SU-DHL-6 (cell line): ENCODE data around the gene TPO.

Experiments used
- H2AFZ ChIP-seq: fragments of 200-600 bp; sonication (generic); 2 replicates; pipeline ENCODE4 v1.6.1; 2014; ENCODE audit warnings: low read depth, mild to moderate bottlenecking, moderate library complexity, mixed read lengths, antibody characterized with exemption, low read length; ENCODE audit not compliant: severe bottlenecking
- H3F3A ChIP-seq: fragments of 200-600 bp; shearing (Covaris generic); 2 replicates; pipeline ENCODE4 v1.6.0; 2016; ENCODE audit warnings: antibody characterized with exemption, mild to moderate bottlenecking; ENCODE audit not compliant: insufficient read depth
- H3K27ac ChIP-seq: fragments of 200-600 bp; sonication (generic); 2 replicates; pipeline ENCODE4 v1.5.1; 2016; ENCODE audit warnings: low read depth, mild to moderate bottlenecking, low read length, moderate library complexity, mixed read lengths
- H3K27me3 ChIP-seq: fragments of 200-600 bp; sonication (generic), shearing (Covaris generic); 2 replicates; pipeline ENCODE4 v1.6.0; 2014; ENCODE audit warnings: mild to moderate bottlenecking, low read length
- H3K36me3 ChIP-seq: fragments of 200-600 bp; sonication (generic); 2 replicates; pipeline ENCODE4 v1.6.1; 2014; ENCODE audit warnings: mild to moderate bottlenecking, low read length, mixed read lengths
- H3K4me2 ChIP-seq: fragments of 300-600, 200-600 bp; shearing (Covaris generic), sonication (generic); 2 replicates; pipeline ENCODE4 v1.6.0; 2014; ENCODE audit warnings: low read length, low read depth, mild to moderate bottlenecking; ENCODE audit not compliant: poor library complexity, severe bottlenecking
- H3K4me3 ChIP-seq: fragments of 200-600 bp; sonication (generic); 2 replicates; pipeline ENCODE4 v1.5.1; 2014; ENCODE audit warnings: antibody characterized with exemption, low read length, mild to moderate bottlenecking, mixed read lengths; ENCODE audit not compliant: insufficient read depth, poor library complexity, severe bottlenecking
- H3K79me2 ChIP-seq: fragments of 200-600 bp; sonication (generic); 2 replicates; pipeline ENCODE4 v1.6.1; 2014; ENCODE audit warnings: mild to moderate bottlenecking, low read length, moderate library complexity; ENCODE audit not compliant: insufficient read depth
- H3K9ac ChIP-seq: fragments of 200-600 bp; sonication (generic); 2 replicates; pipeline ENCODE4 v1.7.0; 2014; ENCODE audit warnings: mild to moderate bottlenecking, low read length
- H3K9me2 ChIP-seq: fragments of 200-600 bp; sonication (generic); replicated peaks from 2 replicates; pipeline ENCODE4 v1.6.1; 2014; ENCODE audit warnings: low read length; ENCODE audit not compliant: insufficient read depth
- H3K9me3 ChIP-seq: fragments of 200-600 bp; sonication (generic); 2 replicates; pipeline ENCODE4 v1.6.1; 2014; ENCODE audit warnings: low read length, mixed read lengths; ENCODE audit not compliant: insufficient read depth
- H4K20me1 ChIP-seq: fragments of 200-600 bp; sonication (generic); 2 replicates; pipeline ENCODE4 v1.6.1; 2014; ENCODE audit warnings: low read depth, mild to moderate bottlenecking, antibody characterized with exemption, low read length, moderate library complexity, mixed read lengths
- EZH2phosphoT487 ChIP-seq: fragments of 200-600 bp; sonication (generic), shearing (Covaris generic); conservative IDR thresholded peaks from 2 replicates; pipeline ENCODE4 v1.6.1; 2018; ENCODE audit warnings: mild to moderate bottlenecking, antibody characterized with exemption, low read length, moderate library complexity, mixed read lengths
- TF ChIP-seq, protein P1 (sequence below): fragments of 200-600 bp; sonication (generic); IDR thresholded peaks from one replicate; pipeline ENCODE4 v1.5.1; 2017; ENCODE audit warnings: antibody characterized with exemption, mild to moderate bottlenecking, low read length, moderate library complexity; ENCODE audit not compliant: insufficient read depth, poor library complexity, severe bottlenecking

The TPO gene

DNA sequence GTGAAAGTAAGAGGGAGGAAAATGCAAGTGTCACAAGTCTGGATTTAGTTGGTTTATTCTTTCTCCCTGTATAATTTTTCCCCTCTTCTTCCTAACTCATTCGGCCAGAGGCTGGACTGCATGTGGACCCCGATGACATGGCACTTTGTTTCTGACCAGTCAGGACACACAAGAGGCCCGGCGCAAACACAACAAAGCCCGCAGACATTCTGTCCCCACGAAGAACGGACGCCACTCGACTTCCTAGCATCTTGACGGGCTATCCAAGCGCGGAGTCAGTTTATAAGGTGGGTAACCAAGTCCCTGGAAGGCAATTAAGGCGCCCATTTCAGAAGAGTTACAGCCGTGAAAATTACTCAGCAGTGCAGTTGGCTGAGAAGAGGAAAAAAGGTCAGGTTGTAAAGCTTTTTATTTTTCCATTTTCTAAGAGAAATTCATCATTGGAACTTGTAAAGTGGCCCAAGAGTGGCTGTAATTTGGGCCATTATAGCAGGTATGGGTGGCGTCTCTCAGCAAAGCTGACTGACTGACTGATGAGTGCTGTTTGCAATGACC lies at the start of gene TPO:
TPO (plus strand) TSS at position 308 of the 555 bp plus-strand sequence. CDS start 946 bp downstream, outside the sequence.
- Histone ChIP-seq H3K27ac (no peak within 1 kb of the TSS), H3K9me2 (no peaks in the 10 kb centered on the region), H3K79me2 (no peaks in the 10 kb centered on the region), H4K20me1 (no peaks in the 10 kb centered on the region), H3K4me3 (no peak within 1 kb of the TSS), H3K4me2 (no peak within 1 kb of the TSS), H3K36me3 (no peaks in the 10 kb centered on the region), H3K9ac (no peak within 1 kb of the TSS), H3K27me3 (no peaks in the 10 kb centered on the region), H3F3A (no peaks in the 10 kb centered on the region), H3K9me3 (no peaks in the 10 kb centered on the region), H2AFZ (no peak within 1 kb of the TSS)
- TF ChIP-seq EZH2phosphoT487 = no peak
- TF ChIP-seq, protein P1, sequence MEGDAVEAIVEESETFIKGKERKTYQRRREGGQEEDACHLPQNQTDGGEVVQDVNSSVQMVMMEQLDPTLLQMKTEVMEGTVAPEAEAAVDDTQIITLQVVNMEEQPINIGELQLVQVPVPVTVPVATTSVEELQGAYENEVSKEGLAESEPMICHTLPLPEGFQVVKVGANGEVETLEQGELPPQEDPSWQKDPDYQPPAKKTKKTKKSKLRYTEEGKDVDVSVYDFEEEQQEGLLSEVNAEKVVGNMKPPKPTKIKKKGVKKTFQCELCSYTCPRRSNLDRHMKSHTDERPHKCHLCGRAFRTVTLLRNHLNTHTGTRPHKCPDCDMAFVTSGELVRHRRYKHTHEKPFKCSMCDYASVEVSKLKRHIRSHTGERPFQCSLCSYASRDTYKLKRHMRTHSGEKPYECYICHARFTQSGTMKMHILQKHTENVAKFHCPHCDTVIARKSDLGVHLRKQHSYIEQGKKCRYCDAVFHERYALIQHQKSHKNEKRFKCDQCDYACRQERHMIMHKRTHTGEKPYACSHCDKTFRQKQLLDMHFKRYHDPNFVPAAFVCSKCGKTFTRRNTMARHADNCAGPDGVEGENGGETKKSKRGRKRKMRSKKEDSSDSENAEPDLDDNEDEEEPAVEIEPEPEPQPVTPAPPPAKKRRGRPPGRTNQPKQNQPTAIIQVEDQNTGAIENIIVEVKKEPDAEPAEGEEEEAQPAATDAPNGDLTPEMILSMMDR = no peak

- TF ChIP-seq EZH2phosphoT487 = no peak
- TF ChIP-seq, protein P1 = no peak
- Histone ChIP-seq H3K9ac (no peak overlapping the region), H3F3A (no peaks in the 10 kb centered on the region), H3K9me3 (no peaks in the 10 kb centered on the region), H3K4me3 (no peak overlapping the region), H3K27ac (no peak overlapping the region), H4K20me1 (no peaks in the 10 kb centered on the region), H3K4me2 (no peak overlapping the region), H3K36me3 (no peaks in the 10 kb centered on the region), H2AFZ (no peak overlapping the region), H3K79me2 (no peaks in the 10 kb centered on the region), H3K9me2 (no peaks in the 10 kb centered on the region), H3K27me3 (no peaks in the 10 kb centered on the region)
Measured at GRCh38 chr2:1366546-1367134, 46.6 kb upstream of the TPO start.

DNA sequence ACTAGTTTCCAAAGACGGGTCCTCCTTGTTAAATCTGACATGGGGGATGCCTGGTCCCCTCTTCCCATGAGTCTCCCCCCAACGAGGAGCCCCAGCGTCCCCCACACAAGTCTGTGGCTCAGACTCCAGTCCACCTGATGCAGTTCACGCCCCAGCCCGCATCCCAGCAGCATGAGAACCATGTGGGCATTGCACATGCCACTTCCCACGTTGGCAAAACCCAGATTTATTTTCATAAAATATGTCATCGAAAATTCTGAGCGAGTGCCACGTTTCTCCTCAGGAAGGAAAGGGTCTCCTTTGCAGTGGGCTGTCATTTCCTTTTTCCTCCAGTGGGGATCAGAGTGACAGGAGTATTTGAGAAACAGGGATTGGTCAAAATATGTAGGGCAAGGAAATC lies 45.7 kb upstream of the TPO start:
- H3F3A ChIP-seq = no peaks in the 10 kb centered on the region
- H3K9me2 ChIP-seq = no peaks in the 10 kb centered on the region
- no peak overlapping the region for H2AFZ ChIP-seq
- no peak overlapping the region for H3K4me3 ChIP-seq
- H3K9me3 ChIP-seq = no peaks in the 10 kb centered on the region
- no peak overlapping the region for H3K4me2 ChIP-seq
- no peaks in the 10 kb centered on the region for H3K79me2 ChIP-seq
- H3K9ac ChIP-seq = no peak overlapping the region
- TF ChIP-seq, protein P1 = no peak
- no peak overlapping the region for H3K27ac ChIP-seq
- H3K36me3 ChIP-seq = no peaks in the 10 kb centered on the region
- H3K27me3 ChIP-seq = no peaks in the 10 kb centered on the region
- H4K20me1 ChIP-seq = no peaks in the 10 kb centered on the region
